Peyer's patch (tissue), 4 donors: Measurements from ENCODE around the gene ECM1.

Experiments used
- CTCF ChIP-seq, 6 experiments: fragments of 450-650 bp in 4 of 6; fragments of 200-600 bp in 2 of 6; sonication (generic) in 1 of 6; IDR thresholded peaks; one replicate each; pipeline ENCODE4 v1.5.1; 2017 to 2019; ENCODE audit warnings: antibody characterized with exemption in 6 of 6, mild to moderate bottlenecking in 3 of 6, moderate library complexity in 1 of 6
- POLR2A ChIP-seq, 2 donors: fragments of 450-650 bp; IDR thresholded peaks; one replicate each; pipeline ENCODE4 v1.5.1; 2017; ENCODE audit warnings: antibody characterized with exemption in 2 of 2, mild to moderate bottlenecking in 2 of 2, moderate library complexity in 2 of 2

GRCh38 chr1:150534002-150534401 lies 26.1 kb downstream of the ECM1 start:
- TF ChIP-seq CTCF (IDR thresholded peaks at IDR 0.05) (no peak), POLR2A (IDR thresholded peaks at IDR 0.05) (no peak)
